GM19238 (cell line): ENCODE data around the gene ZDHHC4.

ENCODE experiments used
- DNase-seq: peaks from one replicate; pipeline ENCODE4 v3.0.0; 2011; ENCODE audit warnings: low spot score; ENCODE audit not compliant: insufficient read length

The ZDHHC4 gene

GRCh38 chr7:6577369-6578113 is at the start of gene ZDHHC4:
Gene ZDHHC4, plus strand, starts transcription at chr7:6577454. Its CDS starts 3,108 bp downstream, at chr7:6580562.
- DNase-seq: peak; percentile 98

GRCh38 chr7:6528401-6529130 is 48.7 kb upstream of the ZDHHC4 start:
- no peak for DNase-seq

- DNase-seq: no peak
These were observed 47.6 kb upstream of the ZDHHC4 start for GRCh38 chr7:6529643-6530042.

GRCh38 chr7:6530626-6531491 is 46.4 kb upstream of the ZDHHC4 start:
- DNase-seq: no peak

GRCh38 chr7:6531492-6532279 is 45.6 kb upstream of the ZDHHC4 start:
- DNase-seq: no peak

- no peak for DNase-seq
These were observed 44.7 kb upstream of the ZDHHC4 start for GRCh38 chr7:6532516-6532915.

- DNase-seq: no peak
These were observed 43.3 kb upstream of the ZDHHC4 start for GRCh38 chr7:6533893-6534495.

- no peak for DNase-seq
These were observed 40.7 kb upstream of the ZDHHC4 start for GRCh38 chr7:6536262-6537260.

- no peak for DNase-seq
These were observed 34.9 kb upstream of the ZDHHC4 start for GRCh38 chr7:6542368-6542767.

GRCh38 chr7:6545398-6546126 is 31.7 kb upstream of the ZDHHC4 start:
- no peak for DNase-seq

- DNase-seq: no peak
These were observed 30.6 kb upstream of the ZDHHC4 start for GRCh38 chr7:6546498-6547251.

- no peak for DNase-seq
These were observed 29.9 kb upstream of the ZDHHC4 start for GRCh38 chr7:6547400-6547799.

GRCh38 chr7:6551016-6551511 is 26.2 kb upstream of the ZDHHC4 start, which contains the start of gene GRID2IP:
Gene GRID2IP, minus strand, starts transcription at chr7:6551461. Its CDS starts 25 bp downstream, at chr7:6551436.
- no peak for DNase-seq

GRCh38 chr7:6553448-6554044 is 23.7 kb upstream of the ZDHHC4 start:
- DNase-seq: no peak

- DNase-seq: no peak
These were observed 22.4 kb upstream of the ZDHHC4 start for GRCh38 chr7:6554848-6555247.

GRCh38 chr7:6556196-6556595 is 21.1 kb upstream of the ZDHHC4 start:
- DNase-seq: no peak

- DNase-seq: no peak
These were observed 18.4 kb upstream of the ZDHHC4 start for GRCh38 chr7:6558837-6559236.
